ENCODE results near the gene SNED1. TPM values are rescaled to one million over a fixed set of nuclear protein-coding genes. Genes with fewer than 3 reads are reported as not detected.
A peak's percentile ranks its signal among the peaks of the same experiment; 100 is the strongest.

The SNED1 gene
- total RNA-seq, 1 experiment from 2014 or later = 22.0 TPM

DNA sequence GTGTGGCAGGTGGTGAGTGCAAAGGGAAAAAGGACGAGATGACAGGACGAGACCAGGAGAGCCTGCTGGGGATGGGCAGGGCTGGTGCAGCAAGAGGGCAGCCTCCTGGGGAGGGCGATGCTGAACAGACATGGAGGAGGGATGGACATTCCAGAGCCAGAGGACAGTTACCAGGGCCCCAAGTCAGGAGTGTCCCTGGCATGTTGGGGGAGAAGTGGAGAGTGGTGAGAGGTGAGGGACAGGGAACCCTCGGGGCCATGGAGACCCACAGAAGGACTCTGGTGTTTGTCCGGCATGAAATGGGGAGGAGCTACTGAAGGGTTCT is 84.6 kb downstream of the SNED1 start:
- no peak for DNase-seq (ENCODE audit: unreplicated experiment)
- intact Hi-C loops (cut with micrococcal nuclease) = no loop called here
- Mint-ChIP-seq H3K4me1 (ENCODE audit: insufficient read depth, unreplicated experiment) (no peaks in the 10 kb centered on the region), H3K36me3 (ENCODE audit: insufficient read depth, unreplicated experiment) (peaks cover 47% of the 10 kb centered on the region), H3K27me3 (ENCODE audit: insufficient read depth, unreplicated experiment) (no peaks in the 10 kb centered on the region), H3K4me3 (ENCODE audit: unreplicated experiment) (no peak overlapping the region), H3K9me3 (ENCODE audit: unreplicated experiment) (no peaks in the 10 kb centered on the region), H3K27ac (ENCODE audit: low read depth, unreplicated experiment) (no peak overlapping the region)
- POLR2A ChIA-PET = no interaction called here
- TF ChIP-seq, protein P1, sequence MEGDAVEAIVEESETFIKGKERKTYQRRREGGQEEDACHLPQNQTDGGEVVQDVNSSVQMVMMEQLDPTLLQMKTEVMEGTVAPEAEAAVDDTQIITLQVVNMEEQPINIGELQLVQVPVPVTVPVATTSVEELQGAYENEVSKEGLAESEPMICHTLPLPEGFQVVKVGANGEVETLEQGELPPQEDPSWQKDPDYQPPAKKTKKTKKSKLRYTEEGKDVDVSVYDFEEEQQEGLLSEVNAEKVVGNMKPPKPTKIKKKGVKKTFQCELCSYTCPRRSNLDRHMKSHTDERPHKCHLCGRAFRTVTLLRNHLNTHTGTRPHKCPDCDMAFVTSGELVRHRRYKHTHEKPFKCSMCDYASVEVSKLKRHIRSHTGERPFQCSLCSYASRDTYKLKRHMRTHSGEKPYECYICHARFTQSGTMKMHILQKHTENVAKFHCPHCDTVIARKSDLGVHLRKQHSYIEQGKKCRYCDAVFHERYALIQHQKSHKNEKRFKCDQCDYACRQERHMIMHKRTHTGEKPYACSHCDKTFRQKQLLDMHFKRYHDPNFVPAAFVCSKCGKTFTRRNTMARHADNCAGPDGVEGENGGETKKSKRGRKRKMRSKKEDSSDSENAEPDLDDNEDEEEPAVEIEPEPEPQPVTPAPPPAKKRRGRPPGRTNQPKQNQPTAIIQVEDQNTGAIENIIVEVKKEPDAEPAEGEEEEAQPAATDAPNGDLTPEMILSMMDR (IDR thresholded peaks at IDR 0.05; ENCODE audit: unreplicated experiment) = no peak
- no TSS peak for BruUV-seq (replicated peaks)
- CTCF ChIA-PET = interaction anchor here (0.6 kb wide), 1 partner anchor 130 kb away, joined by 3 read pairs; no protein-coding TSS in a partner anchor

DNA sequence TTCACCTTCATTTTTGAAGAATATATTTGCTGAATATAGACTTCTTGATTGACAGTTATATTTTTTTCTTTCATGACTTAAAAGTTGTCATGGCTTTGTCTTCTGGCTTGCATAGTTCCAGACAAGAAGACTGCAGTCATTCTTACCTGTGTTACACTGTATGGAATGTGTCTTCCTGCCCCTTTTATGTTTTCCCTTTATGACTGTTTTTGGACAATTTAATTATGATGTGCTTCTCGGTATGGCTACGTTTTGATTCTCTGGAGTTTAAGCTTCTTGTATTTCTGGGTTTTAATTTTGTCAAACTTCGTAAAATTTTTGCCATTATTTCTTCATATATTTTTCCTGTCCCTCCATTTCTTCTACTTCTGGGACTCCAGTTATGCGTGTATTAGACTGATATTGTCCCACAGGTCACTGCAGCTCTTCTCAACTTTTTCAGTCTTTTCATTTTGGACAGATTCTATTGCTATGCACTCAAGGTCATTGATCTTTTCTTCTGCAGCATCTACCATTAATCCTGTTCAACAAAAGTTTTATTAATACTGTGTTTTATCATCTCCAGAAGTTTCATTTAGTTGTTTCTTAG is 86.5 kb downstream of the SNED1 start:
- TSS peak; percentile 9 for BruUV-seq (replicated peaks)

DNA sequence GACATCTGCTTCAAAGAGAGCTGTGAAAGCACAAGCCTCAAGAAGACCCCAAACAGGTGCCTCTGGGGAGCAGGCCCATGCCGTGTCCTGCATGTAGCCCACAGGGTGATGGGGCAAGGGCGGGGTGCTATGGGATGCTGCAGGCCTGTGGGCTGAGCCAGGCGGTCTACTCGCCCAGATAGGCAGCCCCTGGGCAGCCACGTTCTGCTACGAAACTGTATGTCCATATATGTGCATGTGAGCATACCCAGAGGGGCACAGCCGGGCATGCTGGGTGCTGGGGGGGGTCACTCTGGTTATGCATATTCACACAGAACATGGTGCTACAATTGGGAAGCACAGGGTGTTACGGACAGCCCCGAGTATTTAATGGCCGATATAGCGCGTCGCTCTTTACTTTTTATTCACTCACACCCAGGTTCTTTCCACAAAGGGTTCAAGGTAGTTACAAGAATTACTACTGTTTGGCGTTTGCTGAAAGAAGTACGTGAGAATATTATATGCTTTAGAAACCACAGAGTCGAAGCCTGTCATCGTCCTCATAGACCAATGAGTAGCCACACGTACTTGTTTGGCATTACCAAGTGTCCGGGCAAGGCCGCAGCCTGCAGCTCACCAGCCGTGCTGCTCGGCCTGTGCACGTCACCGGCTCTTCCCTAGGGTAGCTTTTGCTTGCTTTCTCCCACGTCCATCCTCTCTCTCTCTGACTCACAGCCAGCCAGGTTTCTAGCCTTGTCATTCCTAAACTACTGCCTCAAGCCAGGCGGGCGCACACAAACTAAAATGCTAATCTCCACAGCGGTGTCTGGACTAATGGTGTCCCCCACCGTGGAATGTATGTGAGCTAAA is 89.2 kb downstream of the SNED1 start:
- TF ChIP-seq, protein P1 (IDR thresholded peaks at IDR 0.05; ENCODE audit: unreplicated experiment) = no peak
- no peak for DNase-seq (ENCODE audit: unreplicated experiment)
- H3K4me3 Mint-ChIP-seq (ENCODE audit: unreplicated experiment) = no peak overlapping the region
- intact Hi-C loops (cut with micrococcal nuclease) = no loop called here
- no peaks in the 10 kb centered on the region for H3K9me3 Mint-ChIP-seq (ENCODE audit: unreplicated experiment)
- ChIA-PET POLR2A (interaction anchor here (1.1 kb wide), 1 partner anchor 13 kb away, joined by 3 read pairs; no protein-coding TSS in a partner anchor), CTCF (interaction anchor here (0.6 to 1.2 kb wide), 4 partner anchors 8 to 10 kb away, joined by 3 to 5 read pairs (median 4); no protein-coding TSS in a partner anchor)
- H3K27me3 Mint-ChIP-seq (ENCODE audit: insufficient read depth, unreplicated experiment) = no peaks in the 10 kb centered on the region
- H3K36me3 Mint-ChIP-seq (ENCODE audit: insufficient read depth, unreplicated experiment) = peaks cover 63% of the 10 kb centered on the region
- no TSS peak for BruUV-seq (replicated peaks)
- no peak overlapping the region for H3K27ac Mint-ChIP-seq (ENCODE audit: low read depth, unreplicated experiment)
- H3K4me1 Mint-ChIP-seq (ENCODE audit: insufficient read depth, unreplicated experiment) = no peaks in the 10 kb centered on the region

More for the DNA sequence above, 86.5 kb downstream of the SNED1 start:
- Mint-ChIP-seq H3K4me3 (ENCODE audit: unreplicated experiment) (no peak overlapping the region), H3K27ac (ENCODE audit: low read depth, unreplicated experiment) (no peak overlapping the region), H3K36me3 (ENCODE audit: insufficient read depth, unreplicated experiment) (peaks cover 56% of the 10 kb centered on the region), H3K4me1 (ENCODE audit: insufficient read depth, unreplicated experiment) (no peaks in the 10 kb centered on the region), H3K27me3 (ENCODE audit: insufficient read depth, unreplicated experiment) (no peaks in the 10 kb centered on the region), H3K9me3 (ENCODE audit: unreplicated experiment) (no peaks in the 10 kb centered on the region)
- no peak for DNase-seq (ENCODE audit: unreplicated experiment)
- POLR2A ChIA-PET = interaction anchor here (0.7 to 1.0 kb wide), 4 partner anchors 11 to 1232 kb away, joined by 3 to 5 read pairs (median 3); no protein-coding TSS in a partner anchor
- TF ChIP-seq, protein P1 (IDR thresholded peaks at IDR 0.05; ENCODE audit: unreplicated experiment) = no peak
- CTCF ChIA-PET = interaction anchor here (0.5 to 0.9 kb wide), 2 partner anchors 17 to 132 kb away, joined by 3 read pairs; partner anchors contain the start of gene MTERF4
- intact Hi-C loops (cut with micrococcal nuclease) = no loop called here

DNA sequence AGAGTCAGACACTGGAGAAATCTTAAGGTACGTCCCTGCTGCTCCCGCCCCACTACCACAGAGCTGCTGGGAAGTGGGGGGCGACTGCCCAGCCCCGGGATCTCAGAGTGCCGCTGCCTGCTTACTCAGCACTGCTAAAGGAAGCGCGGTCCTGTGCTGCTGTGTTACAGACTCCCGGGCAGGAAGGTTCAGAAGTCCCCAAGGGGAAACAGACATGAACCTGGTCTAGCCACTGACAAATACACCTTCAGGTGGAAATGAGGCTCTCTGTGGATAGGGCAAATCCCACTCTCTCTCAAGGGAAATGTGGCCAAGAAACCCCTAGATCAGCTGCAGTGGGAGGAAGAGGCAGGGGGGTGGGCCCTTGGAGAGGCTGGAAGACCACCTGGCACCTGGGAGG is 90.0 kb downstream of the SNED1 start:
- TF ChIP-seq, protein P1 (IDR thresholded peaks at IDR 0.05; ENCODE audit: unreplicated experiment) = no peak
- Mint-ChIP-seq H3K36me3 (ENCODE audit: insufficient read depth, unreplicated experiment) (peaks cover 63% of the 10 kb centered on the region), H3K27ac (ENCODE audit: low read depth, unreplicated experiment) (no peak overlapping the region), H3K27me3 (ENCODE audit: insufficient read depth, unreplicated experiment) (no peaks in the 10 kb centered on the region), H3K4me1 (ENCODE audit: insufficient read depth, unreplicated experiment) (no peaks in the 10 kb centered on the region), H3K9me3 (ENCODE audit: unreplicated experiment) (no peaks in the 10 kb centered on the region), H3K4me3 (ENCODE audit: unreplicated experiment) (no peak overlapping the region)
- intact Hi-C loops (cut with micrococcal nuclease) = no loop called here
- POLR2A ChIA-PET = no interaction called here
- no peak for DNase-seq (ENCODE audit: unreplicated experiment)
- BruUV-seq (replicated peaks) = no TSS peak
- CTCF ChIA-PET = interaction anchor here (1.2 kb wide), 2 partner anchors 10 to 11 kb away, joined by 3 to 5 read pairs; no protein-coding TSS in a partner anchor

All from MCF 10A (cell line).